GM19238 (cell line): ENCODE data around the gene CYB561.

Experiments used
- DNase-seq: peaks from one replicate; pipeline ENCODE4 v3.0.0; 2011; ENCODE audit warnings: low spot score; ENCODE audit not compliant: insufficient read length

Gene CYB561

DNA sequence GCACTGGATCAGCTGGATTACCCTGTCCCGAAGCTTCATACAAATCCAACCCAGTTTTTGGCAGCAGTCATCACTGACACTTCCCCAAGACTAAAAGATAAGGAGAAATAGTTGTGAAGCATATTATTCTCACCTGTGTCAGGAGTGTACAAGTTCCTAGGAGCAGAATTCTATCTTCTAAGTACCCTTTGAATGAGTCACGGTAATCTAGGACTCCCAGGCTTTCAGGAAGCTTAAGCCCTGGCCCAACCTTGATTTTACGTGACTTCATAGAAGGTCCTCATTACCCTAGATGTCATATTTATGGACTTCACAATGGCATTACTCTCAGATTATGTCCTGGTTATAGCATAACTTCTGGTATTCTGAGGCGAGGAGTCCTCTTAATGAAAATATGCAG, 31.9 kb downstream of the CYB561 start:
- DNase-seq: no peak

DNA sequence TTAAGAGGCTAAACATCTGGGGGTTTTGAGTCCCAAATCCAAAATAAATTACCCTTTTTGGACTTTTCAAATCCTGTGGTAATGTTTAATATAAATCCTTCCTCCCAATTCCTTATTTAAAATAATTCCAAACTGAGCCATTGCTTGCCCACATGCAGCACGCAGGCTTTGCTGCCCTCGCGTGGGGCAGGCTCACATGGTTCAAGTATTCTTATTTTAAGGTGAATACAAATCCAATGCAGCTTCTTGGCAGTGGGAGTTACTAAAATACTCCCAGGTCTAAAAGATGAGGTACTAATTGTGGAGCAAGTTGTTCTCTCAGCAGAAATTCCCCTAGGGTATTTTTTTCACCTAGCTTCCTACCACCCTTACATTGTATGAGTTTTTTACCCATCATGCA, 33.0 kb downstream of the CYB561 start:
- no peak for DNase-seq

DNA sequence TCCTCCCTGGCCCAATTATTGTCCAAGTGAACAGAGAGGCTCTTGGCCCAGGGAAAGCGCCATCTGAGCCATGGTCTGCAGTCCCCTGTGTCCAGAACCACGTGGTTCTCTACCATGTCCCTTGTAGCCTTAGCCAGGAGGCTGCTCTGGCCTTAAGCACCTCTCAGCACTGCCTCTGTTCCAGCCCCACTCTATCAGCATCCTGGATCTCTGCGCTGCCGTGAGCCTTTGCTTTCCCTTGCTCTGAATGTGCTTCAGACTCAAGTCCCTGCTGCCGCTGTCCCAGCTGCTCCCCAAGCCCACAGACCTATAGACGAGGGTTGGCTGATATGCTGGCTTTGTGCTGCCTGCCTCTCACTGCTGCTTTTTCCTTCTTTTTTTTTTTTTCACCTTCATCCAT, 33.9 kb downstream of the CYB561 start:
- no peak for DNase-seq

GRCh38 chr17:63407741-63408330, 38.3 kb downstream of the CYB561 start:
- no peak for DNase-seq

GRCh38 chr17:63406689-63407330, 39.3 kb downstream of the CYB561 start:
- peak; percentile 39 for DNase-seq

- no peak for DNase-seq
Observed at GRCh38 chr17:63405741-63406261, 40.3 kb downstream of the CYB561 start.

- DNase-seq: no peak
Observed at GRCh38 chr17:63405020-63405419, 41.1 kb downstream of the CYB561 start.

- no peak for DNase-seq
Observed at GRCh38 chr17:63402431-63403212, 43.5 kb downstream of the CYB561 start.

GRCh38 chr17:63399856-63400255, 46.2 kb downstream of the CYB561 start:
- DNase-seq: no peak

DNA sequence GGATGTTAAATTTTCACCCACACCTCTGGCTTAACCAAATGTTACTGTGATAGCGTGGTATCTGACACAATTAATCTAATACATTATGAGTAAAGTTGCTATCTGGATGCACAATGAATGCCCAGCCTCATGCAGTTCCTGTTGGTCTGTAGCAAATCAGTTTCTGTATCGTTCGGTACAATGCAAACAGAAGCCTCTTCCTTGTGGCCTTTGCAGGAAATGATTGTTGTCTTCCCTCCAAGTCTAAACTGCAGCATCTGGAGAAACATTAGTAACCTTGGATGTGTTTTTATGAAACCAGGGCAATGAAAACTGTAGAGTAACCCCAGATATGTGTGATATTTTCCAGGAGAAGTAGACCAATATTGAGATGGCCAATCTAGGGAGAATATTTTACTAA, 46.8 kb downstream of the CYB561 start:
- no peak for DNase-seq

DNA sequence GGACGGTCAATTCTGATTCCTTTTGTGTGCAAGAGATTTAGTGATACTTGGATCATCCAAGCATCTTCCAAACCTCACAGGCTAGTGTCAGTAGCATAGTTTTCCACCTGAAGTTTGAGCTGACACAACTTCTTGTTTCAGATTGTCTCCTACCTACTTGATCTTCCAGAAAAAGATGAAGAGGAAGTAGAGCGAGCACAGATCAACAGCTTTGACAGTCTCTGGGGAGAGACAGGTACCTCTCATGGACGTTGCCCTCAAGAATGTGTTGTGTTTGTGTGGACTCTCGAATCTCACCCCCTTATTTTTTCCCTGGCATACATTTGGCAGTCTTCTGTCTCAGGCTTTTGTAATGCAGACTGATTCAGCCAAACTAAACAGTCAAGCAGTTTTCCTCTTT, 47.4 kb downstream of the CYB561 start:
- DNase-seq: no peak

- DNase-seq: no peak
Observed at GRCh38 chr17:63395075-63395805, 50.9 kb downstream of the CYB561 start.

DNA sequence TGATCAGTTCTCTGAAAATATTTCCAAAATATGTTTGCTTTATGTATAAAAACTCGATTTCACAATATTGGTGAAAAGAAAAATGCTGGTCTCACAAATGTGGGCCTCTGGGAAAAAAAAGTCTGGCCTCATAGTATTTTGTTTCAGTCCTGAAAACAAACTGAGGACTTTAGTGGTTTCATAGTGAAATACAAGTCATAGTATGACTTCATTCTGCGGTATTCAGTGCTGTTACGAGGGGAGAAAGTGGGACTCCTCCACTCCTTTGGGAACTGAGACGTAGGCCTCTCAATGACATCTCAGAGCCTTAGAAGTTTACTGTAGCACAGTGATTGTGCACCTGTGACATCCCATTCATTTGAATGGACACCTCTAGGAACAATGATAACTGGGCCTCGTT, 56.0 kb downstream of the CYB561 start:
- DNase-seq: no peak

DNA sequence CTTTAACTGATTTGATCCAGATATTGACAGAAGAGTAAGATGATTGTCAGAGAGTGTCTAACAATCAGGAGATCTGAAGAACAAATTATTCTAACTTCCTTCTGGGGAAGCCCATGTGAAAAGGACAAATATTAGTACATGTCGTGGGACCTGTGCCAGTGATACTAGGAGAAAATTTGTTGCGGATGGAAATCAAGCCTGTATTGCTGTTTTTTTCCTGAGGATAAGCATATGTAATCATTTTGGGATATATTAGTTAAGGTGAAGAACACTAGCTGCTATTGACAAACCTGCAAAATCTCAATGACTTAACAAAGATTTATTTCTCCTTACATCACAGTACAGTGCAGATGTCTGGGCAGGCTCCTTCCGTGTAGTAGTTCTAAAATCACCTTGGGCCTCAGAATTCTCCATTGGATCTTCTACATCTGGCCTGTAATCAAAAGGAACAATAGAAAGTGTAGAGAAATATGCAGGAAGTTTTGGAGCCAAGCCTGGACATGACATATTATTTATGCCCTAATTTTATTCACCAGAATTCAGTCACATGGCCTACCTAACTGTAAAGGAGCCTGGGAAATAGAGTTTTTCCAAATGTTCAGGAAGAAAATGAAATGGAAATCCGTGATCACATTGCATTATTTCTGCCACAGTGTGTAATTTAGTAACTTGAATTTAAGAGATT, 58.3 kb downstream of the CYB561 start:
- no peak for DNase-seq

DNA sequence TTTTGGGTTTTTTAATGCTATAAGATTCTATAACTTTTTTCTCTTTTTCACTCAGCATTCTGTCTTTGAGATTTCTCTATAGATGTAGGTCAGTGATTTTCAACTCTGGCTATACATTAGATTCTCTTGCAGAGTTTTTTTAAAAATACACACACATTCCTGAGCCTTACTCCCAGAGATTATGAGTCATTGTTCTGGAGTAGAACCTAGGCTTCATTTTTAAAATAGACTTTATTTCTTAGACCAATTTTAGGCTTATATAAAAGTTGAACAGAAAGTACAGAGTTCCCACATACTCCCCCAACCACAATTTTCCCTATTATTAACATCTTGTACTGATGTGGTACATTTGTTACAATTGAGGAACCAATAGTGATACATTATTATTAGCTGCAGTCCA, 63.3 kb downstream of the CYB561 start:
- DNase-seq: no peak
